ENCODE results near the gene FAM219B. TPM values are rescaled to one million over a fixed set of nuclear protein-coding genes. Genes with fewer than 3 reads are reported as not detected.
"Not testable (repeated sequence)": the region's sequence is repeated elsewhere in the genome, so short reads cannot be mapped to it uniquely, and the experiment has no call there.

FAM219B gene
- total RNA-seq, result 43.4 TPM

DNA sequence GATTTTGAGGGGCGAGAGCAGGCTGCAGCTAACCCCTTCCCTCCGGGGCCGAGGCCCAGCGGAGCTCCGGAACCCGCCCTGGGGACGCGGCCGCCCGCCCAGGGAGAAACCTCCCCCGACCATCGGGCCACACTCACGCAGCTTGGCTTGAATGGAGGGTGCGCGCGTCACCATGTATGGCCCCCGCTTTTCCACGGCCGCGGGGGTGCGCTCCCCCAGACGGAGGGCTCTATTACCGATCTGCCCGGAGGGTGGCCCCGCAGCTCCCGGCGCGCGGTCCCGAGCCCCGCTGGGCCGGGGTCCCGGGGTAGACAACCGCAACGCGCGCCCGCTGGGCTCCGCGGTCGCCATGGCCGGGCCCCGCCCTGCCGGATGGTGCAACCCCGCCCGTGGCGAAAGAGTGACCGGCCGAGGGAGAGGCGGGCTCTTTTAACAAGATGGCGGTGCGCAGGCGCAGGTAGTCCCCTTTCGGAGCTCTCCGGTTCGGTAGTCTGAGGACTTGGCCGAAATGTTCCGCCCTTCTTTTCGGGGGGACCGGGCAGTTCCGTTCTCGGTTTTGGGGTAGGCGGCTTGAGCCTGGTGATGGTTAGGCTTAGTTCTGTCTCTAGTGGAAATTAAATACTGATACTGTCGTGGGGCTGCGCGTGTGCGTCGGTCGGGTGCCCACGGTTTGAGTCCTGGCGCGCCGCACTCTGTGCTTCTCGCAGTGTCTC, at the start of gene FAM219B:
FAM219B (minus strand) TSS at position 402 of the 713 bp plus-strand sequence; CDS start at position 351, 51 bp downstream.
- DNase-seq, result peak; percentile 61

GRCh38 chr15:74955796-74956647, 49.4 kb upstream of the FAM219B start:
- no peak for DNase-seq

- no peak for DNase-seq
Measured at GRCh38 chr15:74955017-74955416, 48.4 kb upstream of the FAM219B start.

DNA sequence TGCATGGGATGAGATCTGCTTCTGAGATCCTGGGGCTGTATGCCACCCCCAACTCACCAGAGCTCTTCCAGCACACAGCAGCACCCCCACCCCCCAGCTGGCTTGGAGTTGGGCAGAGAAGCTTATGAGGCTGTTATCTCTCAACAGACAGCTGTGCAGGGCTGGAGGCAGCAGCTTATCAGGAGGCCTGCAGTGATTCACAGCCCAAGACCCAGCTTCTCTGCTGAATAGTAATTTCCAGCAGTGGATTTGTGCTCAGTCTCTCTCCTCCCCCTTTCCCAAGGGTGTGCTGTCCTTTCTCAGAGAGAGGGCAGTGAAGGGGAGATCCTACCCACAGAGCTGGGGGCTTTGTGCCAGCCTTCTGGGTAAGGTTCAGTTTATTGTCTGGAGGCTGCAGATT, 47.9 kb upstream of the FAM219B start:
- DNase-seq, result no peak

DNA sequence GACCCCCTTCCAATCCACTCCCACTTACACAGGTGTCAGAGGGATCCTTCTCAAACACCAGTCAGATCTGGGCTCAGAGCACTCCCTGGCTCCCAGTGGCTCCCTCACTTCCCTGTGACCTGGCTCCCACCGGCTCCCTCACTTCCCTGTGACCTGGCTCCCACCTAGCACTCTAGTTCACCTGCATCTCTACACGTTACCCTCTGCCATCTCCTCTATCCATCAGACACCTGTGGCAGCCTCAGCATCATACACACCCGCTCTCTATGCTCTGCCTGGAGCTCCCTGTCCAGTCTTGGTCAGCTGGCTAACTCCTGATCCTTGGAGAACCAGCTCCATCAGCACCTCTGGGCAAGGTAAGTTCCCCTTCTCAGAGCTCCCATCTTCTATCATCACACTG, 44.4 kb upstream of the FAM219B start:
- DNase-seq, result no peak

DNA sequence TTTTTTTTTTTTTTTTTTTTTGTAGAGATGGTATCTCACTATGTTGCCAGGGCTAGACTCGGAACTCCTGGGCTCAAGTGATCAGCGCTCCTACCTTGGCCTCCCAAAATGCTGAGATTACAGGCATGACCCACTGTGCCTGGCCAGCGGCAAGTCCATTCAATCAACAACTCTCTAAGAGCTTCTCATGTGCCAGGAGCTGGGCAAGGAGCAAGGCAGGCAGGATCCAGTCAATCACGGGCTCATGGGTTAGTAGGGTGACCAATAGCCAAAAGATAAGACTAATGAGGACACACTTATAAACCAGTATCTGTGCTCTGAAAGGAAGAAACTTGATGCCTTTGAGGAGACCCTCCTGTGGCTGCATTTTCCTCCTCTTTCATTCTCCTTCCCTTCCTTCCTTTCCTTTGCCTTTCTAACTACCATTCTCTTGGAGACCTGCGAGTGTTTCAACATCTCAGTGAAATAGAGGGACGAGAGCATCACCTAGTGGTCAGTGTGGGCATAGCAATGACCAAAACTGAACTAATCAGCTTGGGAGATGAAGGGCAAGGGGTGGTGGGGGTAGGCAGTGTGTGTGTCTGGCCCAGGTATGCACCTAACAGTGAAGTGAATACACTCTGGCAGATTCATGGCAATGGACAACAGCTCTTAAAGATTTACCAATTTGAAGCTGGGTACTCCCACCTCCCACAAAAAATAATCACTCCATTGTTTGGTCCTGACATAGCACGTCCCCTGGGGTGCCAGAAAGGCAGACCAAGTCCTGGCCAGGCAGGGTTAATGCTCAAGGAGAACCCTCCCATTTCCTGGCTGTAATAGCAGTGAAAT, 43.6 kb upstream of the FAM219B start:
- peak; percentile 56 for DNase-seq

GRCh38 chr15:74937590-74938371, 31.1 kb upstream of the FAM219B start, which contains the start of gene COX5A:
COX5A (minus strand) TSS chr15:74938073; CDS start chr15:74938014, 59 bp downstream.
- peak; percentile 98 for DNase-seq

GRCh38 chr15:74937272-74937589, 30.6 kb upstream of the FAM219B start:
- DNase-seq, result no peak

DNA sequence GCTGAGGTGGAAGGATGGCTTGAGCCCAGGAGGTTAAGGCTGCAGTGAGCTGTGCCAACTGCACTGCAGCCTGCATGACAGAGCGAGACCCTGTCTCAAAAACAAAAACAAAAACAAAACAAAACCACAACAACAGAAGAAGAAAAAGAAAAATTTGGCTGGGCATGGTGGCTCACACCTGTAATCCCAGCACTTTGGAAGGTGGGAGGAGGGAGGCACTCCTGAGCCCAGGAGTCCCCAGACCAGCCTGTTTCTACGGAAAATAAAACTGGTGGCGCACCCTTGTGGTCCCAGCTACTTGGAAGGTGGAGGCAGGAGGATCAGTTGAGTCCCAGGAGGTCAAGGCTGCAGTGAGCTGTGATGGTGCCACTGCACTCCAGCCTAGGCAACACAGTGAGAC, 28.5 kb upstream of the FAM219B start:
- not testable (repeated sequence) for DNase-seq

DNA sequence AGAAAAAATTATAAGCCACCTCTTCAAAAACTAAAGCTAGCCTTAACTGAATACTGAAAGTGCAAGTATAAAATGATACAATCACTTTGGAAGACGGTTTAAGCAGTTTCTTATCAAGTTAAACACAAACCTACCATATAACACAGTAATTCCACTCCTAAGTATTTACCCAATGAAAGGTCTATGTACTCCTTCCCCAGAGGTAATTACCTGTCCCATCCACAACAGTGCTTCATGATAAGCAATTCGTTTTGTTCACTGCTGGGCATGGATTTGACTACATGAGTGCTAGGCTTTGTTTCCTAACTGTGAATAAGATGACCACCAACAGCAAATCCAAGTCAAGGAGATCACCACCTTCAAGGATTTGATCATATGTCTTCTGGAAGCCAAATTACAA, 26.9 kb upstream of the FAM219B start:
- DNase-seq, result no peak

- DNase-seq, result no peak
Measured at GRCh38 chr15:74928771-74929198, 22.1 kb upstream of the FAM219B start.

- DNase-seq, result no peak
Measured at GRCh38 chr15:74924525-74924924, 17.9 kb upstream of the FAM219B start.

DNA sequence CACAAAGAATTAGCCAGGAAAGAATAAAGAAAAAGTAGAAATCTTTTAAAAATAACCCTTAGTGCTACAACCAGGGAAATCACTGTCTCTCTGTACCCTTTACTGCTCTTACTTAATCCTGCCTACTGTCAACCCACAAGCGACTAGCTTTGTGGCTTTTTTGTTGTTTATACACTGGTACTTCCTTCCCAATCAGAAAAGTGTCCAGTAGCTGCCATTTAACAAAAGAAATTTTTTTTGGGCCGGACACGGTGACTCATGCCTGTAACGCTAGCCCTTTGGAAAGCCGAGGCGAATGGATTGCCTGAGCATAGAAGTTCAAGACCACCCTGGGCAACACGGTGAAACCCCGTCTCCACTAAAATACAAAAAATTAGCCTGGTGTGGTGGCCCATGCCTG, 13.8 kb upstream of the FAM219B start:
- DNase-seq, result no peak

DNA sequence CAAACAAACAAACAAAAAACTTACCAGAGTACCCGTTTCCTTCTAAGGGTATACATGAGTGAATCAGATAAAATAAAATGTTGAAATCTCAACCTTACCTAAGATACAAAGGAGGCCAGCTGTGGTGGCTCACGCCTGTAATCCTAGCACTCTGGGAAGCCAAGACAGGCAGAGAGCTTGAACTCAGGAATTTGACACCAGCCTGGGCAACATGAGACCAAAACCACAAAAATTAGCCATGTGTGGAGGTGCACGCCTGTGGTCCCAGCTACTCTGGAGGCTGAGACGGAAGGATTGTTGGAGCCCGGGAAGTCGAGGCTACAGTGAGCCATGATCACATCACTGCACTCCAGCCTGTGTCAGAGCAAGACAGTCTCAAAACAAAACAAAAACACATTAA, 11.0 kb upstream of the FAM219B start:
- no peak for DNase-seq

DNA sequence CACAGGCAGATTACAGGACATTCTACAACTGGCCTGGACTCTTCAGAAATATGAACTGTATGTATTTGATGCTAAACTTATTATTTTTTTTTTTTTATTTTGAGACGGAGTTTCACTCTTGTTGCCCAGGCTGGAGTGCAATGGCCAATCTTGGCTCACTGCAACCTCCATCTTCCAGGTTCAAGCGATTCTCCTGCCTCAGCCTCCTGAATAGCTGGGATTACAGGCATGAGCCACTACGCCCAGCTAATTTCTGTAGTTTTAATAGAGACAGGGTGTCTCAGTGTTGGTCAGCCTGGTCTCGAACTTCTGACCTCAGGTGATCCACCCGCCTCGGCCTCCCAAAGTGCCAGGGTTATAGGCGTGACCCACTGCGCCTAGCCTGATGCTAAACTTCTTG, 7.1 kb upstream of the FAM219B start:
- DNase-seq, result not testable (repeated sequence)

- no peak for DNase-seq
Measured at GRCh38 chr15:74913041-74913440, 6.4 kb upstream of the FAM219B start.

GRCh38 chr15:74908635-74909034, 2.0 kb upstream of the FAM219B start:
- DNase-seq, result no peak

DNA sequence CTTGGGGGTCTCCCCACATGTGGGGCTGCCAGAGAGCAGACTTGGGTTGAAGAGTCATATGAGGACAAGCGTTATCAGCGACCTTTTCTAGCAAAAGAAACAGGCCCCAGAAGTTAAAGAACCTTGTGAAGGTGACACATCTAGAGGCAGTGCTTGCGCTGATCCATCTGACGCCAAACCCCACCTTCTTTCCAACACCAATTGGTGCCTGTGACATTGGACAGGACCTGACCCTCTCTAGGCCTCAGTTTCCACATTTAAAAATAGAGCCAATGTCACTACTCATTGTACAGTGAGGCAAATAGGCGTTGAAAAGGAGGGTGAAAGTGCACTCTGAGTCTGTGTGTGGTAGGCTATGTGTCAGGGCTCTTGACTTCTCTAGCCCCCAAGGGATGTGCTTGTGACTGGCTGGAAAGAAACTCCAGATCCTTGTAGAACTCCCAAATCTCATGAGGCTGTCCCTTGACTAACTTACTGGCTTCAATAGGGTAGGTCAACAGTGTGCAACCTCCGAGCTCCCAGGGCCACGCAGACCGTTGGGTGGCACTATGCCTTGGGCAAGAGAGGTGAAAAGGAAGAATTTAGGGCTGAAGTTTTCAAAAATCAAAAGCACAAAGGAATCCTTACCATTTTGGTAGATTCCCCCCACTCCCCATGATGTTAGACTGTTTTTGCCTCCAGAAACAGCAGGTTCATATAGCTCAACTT, 666 bp upstream of the FAM219B start:
- DNase-seq, result no peak

DNA sequence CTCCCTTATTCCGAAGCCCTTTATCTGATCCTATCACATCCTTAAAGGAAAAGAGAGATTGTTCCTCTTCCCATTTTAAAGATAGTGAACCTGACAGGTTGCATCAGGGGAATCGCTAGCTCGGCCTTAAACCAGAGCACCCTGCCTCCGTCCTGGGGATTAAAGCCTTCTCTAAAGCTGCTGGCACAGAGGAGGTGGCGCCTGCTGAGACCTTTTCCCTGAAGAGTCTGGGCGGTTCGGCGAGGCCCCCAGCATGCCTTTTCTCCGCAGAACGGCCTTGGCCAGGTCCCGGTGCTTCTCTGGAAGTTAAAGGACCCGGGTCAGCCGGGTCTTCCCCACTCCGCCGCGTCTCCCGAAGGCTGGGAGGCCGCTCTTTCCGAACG, 593 bp downstream of the FAM219B start:
- no peak for DNase-seq

GRCh38 chr15:74904190-74904805, 2.4 kb downstream of the FAM219B start:
- no peak for DNase-seq

- no peak for DNase-seq
Measured at GRCh38 chr15:74903676-74904075, 3.0 kb downstream of the FAM219B start.

All from skin of body (tissue), 2 donors.